Body of pancreas (tissue), 4 donors: ENCODE data around the gene SYCE3. TPM values are rescaled to one million over a fixed set of nuclear protein-coding genes. Genes with fewer than 3 reads are reported as not detected.
A peak's percentile ranks its signal among the peaks of the same experiment; 100 is the strongest.
"Not testable (repeated sequence)": the region's sequence is repeated elsewhere in the genome, so short reads cannot be mapped to it uniquely, and the experiment has no call there.

Source experiments
- ATAC-seq: fragments of 150-250 bp; one replicate; pipeline ENCODE4 v1.9.1; 2016
- DNase-seq, 4 donors: peaks; one replicate each; pipeline ENCODE4 v3.0.0-alpha.2; 2019
- H3K27ac ChIP-seq, 4 donors: fragments of 200-600 bp; sonication (generic); 1 replicate in 3 of 4; 2 replicates in 1 of 4; pipeline versions ENCODE4 v1.5.1 to v1.6.1; 2016 to 2019; ENCODE audit warnings: mild to moderate bottlenecking in 1 of 4, mixed read lengths in 1 of 4, moderate library complexity in 1 of 4
- H3K27me3 ChIP-seq, 2 donors: fragments of 200-600 bp; sonication (generic); one replicate each; pipeline ENCODE4 v1.6.0; 2016; ENCODE audit warnings: mild to moderate bottlenecking in 1 of 2
- H3K36me3 ChIP-seq, 2 donors: fragments of 200-600 bp; sonication (generic); replicated peaks in 1 of 2; 2 replicates each; pipeline ENCODE4 v1.5.1; 2016; ENCODE audit warnings: low read depth in 2 of 2; ENCODE audit not compliant: insufficient read depth in 1 of 2
- H3K4me1 ChIP-seq: fragments of 200-600 bp; sonication (generic); one replicate; pipeline ENCODE4 v1.6.0; 2016
- H3K4me3 ChIP-seq, 2 donors: fragments of 200-600 bp; sonication (generic); 1 replicate in 1 of 2; 2 replicates in 1 of 2; pipeline ENCODE4 v1.5.1; 2016 to 2019
- H3K9me3 ChIP-seq, 3 donors: fragments of 200-600 bp; sonication (generic); 1 replicate in 2 of 3; 2 replicates in 1 of 3; pipeline ENCODE4 v1.5.1; 2016
- POLR2A ChIP-seq, 3 donors: fragments of 450-650 bp; IDR thresholded peaks; one replicate each; pipeline ENCODE4 v1.6.1; 2016; ENCODE audit warnings: antibody characterized with exemption in 3 of 3, mild to moderate bottlenecking in 2 of 3
- WGBS, 2 donors: methylation state at CpG; one replicate each; pipeline ENCODE4 v1.1.5; 2017; 5-methylcytosine and 5-hydroxymethylcytosine counted together
- intact Hi-C: fragments of 100-400 bp; cut with DNase I; formaldehyde crosslinking; loops from one replicate; pipeline ENCODE4 v1.15.1; 2023
- total RNA-seq, 2 donors: library from RNA; depleted of rRNA; stranded (reverse); fragments of >200 nt; gene quantifications; one replicate each; pipeline ENCODE4 v1.1.0, GENCODE V29; 2016
- TF ChIP-seq, protein P1 (sequence below), 7 experiments: fragments of 450-650 bp in 4 of 7; fragments of 200-600 bp in 3 of 7; sonication (generic) in 3 of 7; IDR thresholded peaks; one replicate each; pipeline ENCODE4 v1.5.1; 2016 to 2019; ENCODE audit warnings: antibody characterized with exemption in 7 of 7

SYCE3 gene
- total RNA-seq, 2 donors from 2014 or later, result not detected

DNA sequence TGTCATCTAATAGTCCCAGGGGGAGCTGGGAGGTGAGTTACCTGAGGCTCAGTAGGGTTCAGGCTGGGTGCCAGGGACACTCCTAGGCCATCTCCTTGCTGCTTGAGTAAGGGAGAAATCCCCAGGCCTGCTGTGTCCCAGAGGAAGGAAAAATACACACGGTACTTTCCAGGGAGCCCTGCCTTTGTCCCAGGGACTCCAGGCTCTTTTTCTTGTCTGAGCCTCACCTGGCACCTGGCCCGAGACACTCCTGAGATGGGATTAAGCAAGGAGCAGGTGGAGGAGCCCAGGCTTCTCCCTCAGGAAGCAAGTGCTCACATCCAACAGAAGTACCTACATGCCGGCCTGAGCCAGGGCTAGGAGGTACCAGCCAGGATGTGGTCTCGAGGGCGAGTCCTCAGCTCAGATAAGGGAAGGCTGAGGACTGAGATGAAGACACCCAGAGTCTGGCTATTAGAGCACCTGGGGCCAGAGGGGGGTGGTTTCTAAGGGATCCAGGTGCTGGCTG, 17.9 kb downstream of the SYCE3 start:
- Histone ChIP-seq H3K27ac (peak overlapping the region in 3 of 4 donors; percentile 22 to 90 (median 42)), H3K4me3 (no peak overlapping the region), H3K36me3 (no peaks in the 10 kb centered on the region), H3K27me3 (peaks cover 0 to 23% of the 10 kb centered on the region in 2 donors), H3K4me1 (peaks cover 25% of the 10 kb centered on the region), H3K9me3 (no peaks in the 10 kb centered on the region)
- 62 to 80% methylated on average over 4 to 5 of the region's 5 CpGs for WGBS, 2 donors
- TF ChIP-seq, protein P1, sequence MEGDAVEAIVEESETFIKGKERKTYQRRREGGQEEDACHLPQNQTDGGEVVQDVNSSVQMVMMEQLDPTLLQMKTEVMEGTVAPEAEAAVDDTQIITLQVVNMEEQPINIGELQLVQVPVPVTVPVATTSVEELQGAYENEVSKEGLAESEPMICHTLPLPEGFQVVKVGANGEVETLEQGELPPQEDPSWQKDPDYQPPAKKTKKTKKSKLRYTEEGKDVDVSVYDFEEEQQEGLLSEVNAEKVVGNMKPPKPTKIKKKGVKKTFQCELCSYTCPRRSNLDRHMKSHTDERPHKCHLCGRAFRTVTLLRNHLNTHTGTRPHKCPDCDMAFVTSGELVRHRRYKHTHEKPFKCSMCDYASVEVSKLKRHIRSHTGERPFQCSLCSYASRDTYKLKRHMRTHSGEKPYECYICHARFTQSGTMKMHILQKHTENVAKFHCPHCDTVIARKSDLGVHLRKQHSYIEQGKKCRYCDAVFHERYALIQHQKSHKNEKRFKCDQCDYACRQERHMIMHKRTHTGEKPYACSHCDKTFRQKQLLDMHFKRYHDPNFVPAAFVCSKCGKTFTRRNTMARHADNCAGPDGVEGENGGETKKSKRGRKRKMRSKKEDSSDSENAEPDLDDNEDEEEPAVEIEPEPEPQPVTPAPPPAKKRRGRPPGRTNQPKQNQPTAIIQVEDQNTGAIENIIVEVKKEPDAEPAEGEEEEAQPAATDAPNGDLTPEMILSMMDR (IDR thresholded peaks at IDR 0.05), result no peak
- TF ChIP-seq POLR2A (IDR thresholded peaks at IDR 0.05), result no peak
- intact Hi-C loops, result no loop called here
- peak; percentile 9 for ATAC-seq
- DNase-seq, result peak in 2 of 4 donors; percentile 46 to 50

DNA sequence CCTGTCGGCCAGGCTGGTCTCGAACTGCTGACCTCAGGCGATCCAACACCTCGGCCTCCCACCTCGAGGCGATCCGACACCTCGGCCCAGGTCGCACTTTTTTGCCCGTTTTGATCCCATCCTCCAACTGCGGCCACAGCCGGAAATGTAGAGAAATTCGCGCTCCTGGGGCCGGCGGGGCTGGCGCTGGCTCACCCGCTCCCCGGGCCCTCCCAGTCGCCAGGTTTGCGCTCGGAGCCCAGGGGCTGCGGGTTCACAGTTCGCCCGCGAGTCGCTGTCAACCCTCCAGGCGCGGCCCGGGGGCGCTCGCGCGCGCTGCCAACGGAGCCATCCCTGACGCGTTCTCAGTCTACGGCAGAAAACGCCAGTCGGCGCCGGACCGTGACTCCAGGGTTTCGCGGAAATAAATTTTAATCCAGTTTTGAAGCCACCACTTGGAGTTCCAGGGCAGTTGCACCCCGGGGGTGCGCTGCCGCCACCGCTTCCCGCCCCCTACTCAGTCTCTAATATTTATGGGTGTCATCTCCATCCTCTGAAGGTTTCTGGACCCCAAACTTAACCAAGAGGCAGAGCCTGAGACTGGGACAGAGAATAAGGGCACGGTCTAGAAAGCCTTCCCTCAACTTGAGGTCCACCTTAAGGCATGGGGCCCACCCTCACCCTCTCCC, 18.5 kb downstream of the SYCE3 start:
- intact Hi-C loops, result no loop called here
- TF ChIP-seq POLR2A (IDR thresholded peaks at IDR 0.05), result peak in 1 of 3 donors; percentile 25
- TF ChIP-seq, protein P1 (IDR thresholded peaks at IDR 0.05), result peak in 6 of 7 experiments; percentile 32 to 61 (median 50)
- H3K9me3 ChIP-seq, result no peaks in the 10 kb centered on the region
- ATAC-seq, result peak; percentile 53
- no peaks in the 10 kb centered on the region for H3K36me3 ChIP-seq
- H3K27me3 ChIP-seq, result peaks cover 0 to 23% of the 10 kb centered on the region in 2 donors
- H3K27ac ChIP-seq, result peak overlapping the region; percentile 22 to 90 (median 39)
- 7 to 23% methylated on average over 17 to 52 of the region's 52 CpGs for WGBS, 2 donors
- H3K4me3 ChIP-seq, result no peak overlapping the region
- DNase-seq, result peak; percentile 69 to 82 (median 77)
- H3K4me1 ChIP-seq, result peaks cover 31% of the 10 kb centered on the region

DNA sequence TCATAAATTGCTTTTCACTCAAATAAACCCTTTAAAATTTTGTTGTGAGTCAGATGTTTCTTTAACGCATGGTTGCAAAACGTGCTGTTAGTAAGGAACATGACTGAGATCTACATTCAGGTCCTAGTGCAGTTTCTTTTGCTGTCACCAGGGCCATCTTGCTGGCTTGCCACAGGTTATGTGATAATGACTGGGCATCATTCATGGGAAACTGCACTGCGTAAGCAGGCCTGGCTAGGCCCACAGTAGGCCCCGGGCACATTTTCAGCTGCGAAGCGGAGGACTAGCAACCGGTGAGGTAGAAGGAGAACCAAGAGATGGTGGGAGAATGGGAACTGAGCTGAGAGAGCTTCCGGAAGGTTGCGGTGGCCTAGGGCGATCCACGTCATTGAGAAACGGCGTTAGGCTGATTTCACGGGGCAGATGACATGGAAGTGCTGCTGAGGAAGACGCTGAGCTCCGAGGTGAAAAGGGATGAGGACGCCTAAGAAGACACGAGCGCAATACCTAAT, 20.2 kb downstream of the SYCE3 start:
- H3K27ac ChIP-seq, result peak overlapping the region in 1 of 4 donors; percentile 90

DNA sequence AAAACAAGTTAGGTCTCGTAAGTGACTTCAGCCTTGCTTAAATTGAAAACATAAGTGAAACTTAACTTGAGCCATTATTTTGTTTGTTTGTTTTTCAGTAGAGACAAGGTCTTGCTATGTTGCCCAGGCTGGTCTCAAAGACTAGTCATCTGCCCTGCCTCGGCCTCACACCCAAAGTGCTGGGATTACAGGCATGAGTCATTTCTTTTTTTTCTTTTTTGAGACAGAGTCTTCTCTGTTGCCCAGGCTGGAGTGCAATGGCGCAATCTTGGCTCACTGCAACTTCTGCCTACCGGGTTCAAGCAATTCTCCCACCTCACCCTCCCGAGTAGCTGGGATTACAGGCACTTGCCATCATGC, 21.1 kb downstream of the SYCE3 start:
- DNase-seq, result peak in 1 of 4 donors; percentile 67
- ATAC-seq, H3K27me3 ChIP-seq, intact Hi-C loops, H3K9me3 ChIP-seq, H3K4me3 ChIP-seq, H3K36me3 ChIP-seq: not testable (repeated sequence)
- 67 to 75% methylated on average over 5 of the region's 5 CpGs for WGBS, 2 donors
- Histone ChIP-seq H3K27ac (peak overlapping the region in 1 of 4 donors; percentile 90), H3K4me1 (peaks cover 22% of the 10 kb centered on the region)
- peak in 1 of 3 donors; percentile 35 for TF ChIP-seq POLR2A (IDR thresholded peaks at IDR 0.05)

More for the DNA sequence above, 20.2 kb downstream of the SYCE3 start:
- Histone ChIP-seq H3K27me3 (peaks cover 0 to 10% of the 10 kb centered on the region in 2 donors), H3K4me1 (peaks cover 22% of the 10 kb centered on the region), H3K36me3 (no peaks in the 10 kb centered on the region), H3K9me3 (no peaks in the 10 kb centered on the region), H3K4me3 (no peak overlapping the region)
- TF ChIP-seq, protein P1 (IDR thresholded peaks at IDR 0.05), result no peak
- peak in 1 of 3 donors; percentile 48 for TF ChIP-seq POLR2A (IDR thresholded peaks at IDR 0.05)
- WGBS, 2 donors, result 71 to 88% methylated on average over 19 of the region's 19 CpGs
- DNase-seq (peak in 1 of 4 donors; percentile 61), ATAC-seq (no peak)
- intact Hi-C loops, result no loop called here

DNA sequence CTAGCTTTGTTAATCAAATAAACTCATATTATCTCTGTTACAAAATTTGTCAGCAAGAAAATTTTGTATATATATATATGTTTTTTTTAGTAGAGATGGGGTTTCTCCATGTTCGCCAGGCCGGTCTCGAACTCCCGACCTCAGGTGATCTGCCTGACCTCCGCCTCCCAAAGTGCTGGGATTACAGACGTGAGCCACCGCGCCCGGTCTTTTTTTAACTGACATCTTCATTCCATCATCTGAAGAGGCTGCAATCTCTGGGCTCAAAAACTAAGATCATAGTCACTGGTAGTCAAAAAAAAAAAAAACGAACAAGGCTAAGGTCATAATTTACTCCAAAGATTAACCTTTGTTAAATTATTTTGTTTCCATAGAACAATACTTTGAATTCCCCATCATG, 22.3 kb downstream of the SYCE3 start:
- H3K9me3 ChIP-seq, result no peaks in the 10 kb centered on the region
- H3K4me3 ChIP-seq, result no peak overlapping the region
- H3K27ac ChIP-seq, result peak overlapping the region in 3 of 4 donors; percentile 84 to 95 (median 90)
- intact Hi-C loops, result no loop called here
- H3K4me1 ChIP-seq, result peaks cover 22% of the 10 kb centered on the region
- DNase-seq (no peak), ATAC-seq (no peak)
- H3K36me3 ChIP-seq, result no peaks in the 10 kb centered on the region
- 62 to 78% methylated on average over 10 of the region's 10 CpGs for WGBS, 2 donors
- TF ChIP-seq, protein P1 (IDR thresholded peaks at IDR 0.05), result no peak
- TF ChIP-seq POLR2A (IDR thresholded peaks at IDR 0.05), result no peak
- no peaks in the 10 kb centered on the region for H3K27me3 ChIP-seq
